Measurements from ENCODE around the gene USP21. TPM values are rescaled to one million over a fixed set of nuclear protein-coding genes. Genes with fewer than 3 reads are reported as not detected.

The USP21 gene
- total and polyA plus RNA-seq, 2 of the 13 experiments (the other 11 are each of a cell fraction or from before 2014, with no cell fraction given): 10.1 to 33.1 TPM

DNA sequence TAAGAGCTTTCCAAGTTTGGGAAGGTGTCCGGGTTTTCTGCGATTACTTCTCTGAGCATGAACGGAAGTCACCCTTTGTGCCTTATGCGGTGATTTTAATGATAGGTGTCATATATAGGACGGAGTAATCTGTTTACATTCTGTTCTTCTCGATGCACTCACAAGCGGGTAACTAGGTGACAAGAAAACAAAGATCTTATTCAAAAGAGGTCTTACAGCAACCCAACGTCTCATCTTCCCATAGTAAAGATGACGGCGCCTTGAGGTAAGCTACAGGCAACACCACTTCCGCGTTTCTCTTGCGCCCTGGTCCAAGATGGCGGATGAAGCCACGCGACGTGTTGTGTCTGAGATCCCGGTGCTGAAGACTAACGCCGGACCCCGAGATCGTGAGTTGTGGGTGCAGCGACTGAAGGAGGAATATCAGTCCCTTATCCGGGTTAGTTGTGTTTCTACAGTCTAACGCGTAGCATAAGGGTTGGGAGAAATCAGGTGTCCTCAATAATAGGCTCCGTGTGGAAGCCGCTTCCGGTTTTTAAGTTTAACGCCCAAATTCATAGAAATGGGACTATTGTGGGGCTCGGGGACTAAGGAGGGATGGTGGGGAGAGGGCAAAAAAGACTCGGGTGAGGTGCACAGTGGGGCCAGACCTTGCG lies 5.5 kb upstream of the USP21 start, which contains the start of gene UFC1 (continued):
- peak; percentile 69 for TF ChIP-seq RBFOX2 (IDR thresholded peaks at IDR 0.05; ENCODE audit: low read depth, low read length)
- no peak for TF ChIP-seq ZNF678 (CRISPR knock-in tag; IDR thresholded peaks at IDR 0.05)
- no peak for TF ChIP-seq FOXO1 (CRISPR knock-in tag; IDR thresholded peaks at IDR 0.05)
- peak; percentile 84 for TF ChIP-seq YEATS2 (CRISPR knock-in tag; IDR thresholded peaks at IDR 0.05; ENCODE audit: borderline replicate concordance)
- TF ChIP-seq ZNF709 (CRISPR knock-in tag; IDR thresholded peaks at IDR 0.05): peak; percentile 73
- TF ChIP-seq FOXC1 (CRISPR knock-in tag; IDR thresholded peaks at IDR 0.05; ENCODE audit: borderline replicate concordance): peak; percentile 52; the same call in 1 of the 2 replicates
- no peak for TF ChIP-seq ZNF260 (CRISPR knock-in tag; IDR thresholded peaks at IDR 0.05; ENCODE audit: borderline replicate concordance, low read depth)
- TF ChIP-seq, protein P1, sequence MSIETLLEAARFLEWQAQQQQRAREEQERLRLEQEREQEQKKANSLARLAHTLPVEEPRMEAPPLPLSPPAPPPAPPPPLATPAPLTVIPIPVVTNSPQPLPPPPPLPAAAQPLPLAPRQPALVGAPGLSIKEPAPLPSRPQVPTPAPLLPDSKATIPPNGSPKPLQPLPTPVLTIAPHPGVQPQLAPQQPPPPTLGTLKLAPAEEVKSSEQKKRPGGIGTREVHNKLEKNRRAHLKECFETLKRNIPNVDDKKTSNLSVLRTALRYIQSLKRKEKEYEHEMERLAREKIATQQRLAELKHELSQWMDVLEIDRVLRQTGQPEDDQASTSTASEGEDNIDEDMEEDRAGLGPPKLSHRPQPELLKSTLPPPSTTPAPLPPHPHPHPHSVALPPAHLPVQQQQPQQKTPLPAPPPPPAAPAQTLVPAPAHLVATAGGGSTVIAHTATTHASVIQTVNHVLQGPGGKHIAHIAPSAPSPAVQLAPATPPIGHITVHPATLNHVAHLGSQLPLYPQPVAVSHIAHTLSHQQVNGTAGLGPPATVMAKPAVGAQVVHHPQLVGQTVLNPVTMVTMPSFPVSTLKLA (IDR thresholded peaks at IDR 0.05): 0 out of 2 replicates have a peak, but pooled peaks have one; percentile 12
- TF ChIP-seq ATF1 (CRISPR knock-in tag; IDR thresholded peaks at IDR 0.05): peak; percentile 84
- peak; percentile 38; the same call in 1 of the 2 replicates for TF ChIP-seq ARNTL (CRISPR knock-in tag; IDR thresholded peaks at IDR 0.05)
- TF ChIP-seq DNMT3B (CRISPR knock-in tag; conservative IDR thresholded peaks at IDR 0.05): no peak; the same call in 1 of the 2 replicates
- TF ChIP-seq ATRX (CRISPR knock-in tag; IDR thresholded peaks at IDR 0.05; ENCODE audit: borderline replicate concordance): no peak
- TF ChIP-seq, protein P2, sequence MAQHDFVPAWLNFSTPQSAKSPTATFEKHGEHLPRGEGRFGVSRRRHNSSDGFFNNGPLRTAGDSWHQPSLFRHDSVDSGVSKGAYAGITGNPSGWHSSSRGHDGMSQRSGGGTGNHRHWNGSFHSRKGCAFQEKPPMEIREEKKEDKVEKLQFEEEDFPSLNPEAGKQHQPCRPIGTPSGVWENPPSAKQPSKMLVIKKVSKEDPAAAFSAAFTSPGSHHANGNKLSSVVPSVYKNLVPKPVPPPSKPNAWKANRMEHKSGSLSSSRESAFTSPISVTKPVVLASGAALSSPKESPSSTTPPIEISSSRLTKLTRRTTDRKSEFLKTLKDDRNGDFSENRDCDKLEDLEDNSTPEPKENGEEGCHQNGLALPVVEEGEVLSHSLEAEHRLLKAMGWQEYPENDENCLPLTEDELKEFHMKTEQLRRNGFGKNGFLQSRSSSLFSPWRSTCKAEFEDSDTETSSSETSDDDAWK (CRISPR knock-in tag; IDR thresholded peaks at IDR 0.05): no peak
- TF ChIP-seq, protein P3, sequence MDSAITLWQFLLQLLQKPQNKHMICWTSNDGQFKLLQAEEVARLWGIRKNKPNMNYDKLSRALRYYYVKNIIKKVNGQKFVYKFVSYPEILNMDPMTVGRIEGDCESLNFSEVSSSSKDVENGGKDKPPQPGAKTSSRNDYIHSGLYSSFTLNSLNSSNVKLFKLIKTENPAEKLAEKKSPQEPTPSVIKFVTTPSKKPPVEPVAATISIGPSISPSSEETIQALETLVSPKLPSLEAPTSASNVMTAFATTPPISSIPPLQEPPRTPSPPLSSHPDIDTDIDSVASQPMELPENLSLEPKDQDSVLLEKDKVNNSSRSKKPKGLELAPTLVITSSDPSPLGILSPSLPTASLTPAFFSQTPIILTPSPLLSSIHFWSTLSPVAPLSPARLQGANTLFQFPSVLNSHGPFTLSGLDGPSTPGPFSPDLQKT (CRISPR knock-in tag; IDR thresholded peaks at IDR 0.05; ENCODE audit: borderline replicate concordance): no peak
- TF ChIP-seq RARA (CRISPR knock-in tag; IDR thresholded peaks at IDR 0.05): no peak
- TF ChIP-seq, protein P4, sequence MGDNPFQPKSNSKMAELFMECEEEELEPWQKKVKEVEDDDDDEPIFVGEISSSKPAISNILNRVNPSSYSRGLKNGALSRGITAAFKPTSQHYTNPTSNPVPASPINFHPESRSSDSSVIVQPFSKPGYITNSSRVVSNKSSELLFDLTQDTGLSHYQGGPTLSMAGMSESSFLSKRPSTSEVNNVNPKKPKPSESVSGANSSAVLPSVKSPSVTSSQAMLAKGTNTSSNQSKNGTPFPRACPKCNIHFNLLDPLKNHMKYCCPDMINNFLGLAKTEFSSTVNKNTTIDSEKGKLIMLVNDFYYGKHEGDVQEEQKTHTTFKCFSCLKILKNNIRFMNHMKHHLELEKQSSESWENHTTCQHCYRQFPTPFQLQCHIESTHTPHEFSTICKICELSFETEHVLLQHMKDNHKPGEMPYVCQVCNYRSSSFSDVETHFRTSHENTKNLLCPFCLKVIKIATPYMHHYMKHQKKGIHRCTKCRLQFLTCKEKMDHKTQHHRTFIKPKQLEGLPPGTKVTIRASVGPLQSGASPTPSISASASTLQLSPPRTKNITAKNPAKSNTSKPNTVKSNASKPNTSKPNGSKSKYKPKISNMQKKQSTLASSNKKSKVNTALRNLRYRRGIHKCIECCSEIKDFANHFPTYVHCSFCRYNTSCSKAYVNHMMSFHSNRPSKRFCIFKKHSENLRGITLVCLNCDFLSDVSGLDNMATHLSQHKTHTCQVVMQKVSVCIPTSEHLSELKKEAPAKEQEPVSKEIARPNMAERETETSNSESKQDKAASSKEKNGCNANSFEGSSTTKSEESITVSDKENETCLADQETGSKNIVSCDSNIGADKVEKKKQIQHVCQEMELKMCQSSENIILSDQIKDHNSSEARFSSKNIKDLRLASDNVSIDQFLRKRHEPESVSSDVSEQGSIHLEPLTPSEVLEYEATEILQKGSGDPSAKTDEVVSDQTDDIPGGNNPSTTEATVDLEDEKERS (CRISPR knock-in tag; IDR thresholded peaks at IDR 0.05): 0 out of 2 replicates have a peak, but pooled peaks have one; percentile 47
- TF ChIP-seq KAT7 (CRISPR knock-in tag; IDR thresholded peaks at IDR 0.05; ENCODE audit: borderline replicate concordance): no peak
- TF ChIP-seq ZSCAN29 (CRISPR knock-in tag; conservative IDR thresholded peaks at IDR 0.05): 0 out of 2 replicates have a peak, but pooled peaks have one; percentile 69
- no peak for TF ChIP-seq SP1 (IDR thresholded peaks at IDR 0.05)
- TF ChIP-seq SP1 (CRISPR knock-in tag; IDR thresholded peaks at IDR 0.05): peak; percentile 52; the same call in 1 of the 2 replicates
- peak; percentile 73 for TF ChIP-seq ZNF331 (CRISPR knock-in tag; IDR thresholded peaks at IDR 0.05)
- TF ChIP-seq YY1 (IDR thresholded peaks at IDR 0.05; ENCODE audit: insufficient read depth, insufficient replicate concordance, low read depth, low read length): peak; percentile 100
- no peak for TF ChIP-seq ZBTB1 (CRISPR knock-in tag; IDR thresholded peaks at IDR 0.05; ENCODE audit: borderline replicate concordance)
- TF ChIP-seq ZNF782 (CRISPR knock-in tag; IDR thresholded peaks at IDR 0.05; ENCODE audit: borderline replicate concordance): 0 out of 2 replicates have a peak, but pooled peaks have one; percentile 53
